HepG2 (cell line): Measurements from ENCODE around the gene TNS1.

Source experiments
- BCL3 ChIP-seq: sonication (generic); formaldehyde crosslinking; IDR thresholded peaks from 2 replicates; pipeline ENCODE4 v1.5.1; 2020; ENCODE audit warnings: mild to moderate bottlenecking, missing genetic modification reagents, moderate library complexity
- CTCF ChIP-seq: sonication (generic); formaldehyde crosslinking; IDR thresholded peaks from 2 replicates; pipeline ENCODE4 v1.5.0; 2020; ENCODE audit warnings: mild to moderate bottlenecking, missing genetic modification reagents, moderate library complexity
- POLR2A ChIP-seq, 2 experiments: IDR thresholded peaks; 2 replicates each; pipeline ENCODE4 v1.6.1; 2011; ENCODE audit warnings: low read depth in 2 of 2, low read length in 2 of 2, mild to moderate bottlenecking in 1 of 2, moderate library complexity in 1 of 2; ENCODE audit not compliant: insufficient read depth in 1 of 2
- ZBTB33 ChIP-seq: sonication (generic); formaldehyde crosslinking; IDR thresholded peaks from 2 replicates; pipeline ENCODE4 v1.4.0; 2020; ENCODE audit warnings: missing genetic modification reagents
- ZNF704 ChIP-seq: sonication (generic); formaldehyde crosslinking; IDR thresholded peaks from 2 replicates; pipeline ENCODE4 v1.8.1; 2023; ENCODE audit warnings: mild to moderate bottlenecking, inconsistent platforms, moderate library complexity, missing genetic modification reagents, borderline replicate concordance

- TF ChIP-seq ZNF704 (CRISPR knock-in tag), result no peak
- no peak for TF ChIP-seq BCL3 (CRISPR knock-in tag)
- no peak for TF ChIP-seq CTCF (CRISPR knock-in tag)
- no peak for TF ChIP-seq ZBTB33 (CRISPR knock-in tag)
- TF ChIP-seq POLR2A (IDR thresholded peaks at IDR 0.05; ENCODE audit: insufficient read depth in 1 of 2, low read depth in 2 of 2, low read length in 2 of 2), result no peak
Observed at GRCh38 chr2:217880891-217881290, 121.9 kb downstream of the TNS1 start.
